Myocyte (in vitro differentiated cells): Measurements from ENCODE around the gene DLEU7. TPM values are rescaled to one million over a fixed set of nuclear protein-coding genes. Genes with fewer than 3 reads are reported as not detected.

Source experiments
- DNase-seq: peaks from one replicate; pipeline ENCODE4 v3.0.0-alpha.2; 2012; ENCODE audit warnings: low read depth
- total RNA-seq: library from RNA; depleted of rRNA; stranded (reverse); fragments of >200 nt; gene quantifications from 2 replicates; pipeline ENCODE4 v1.2.3, GENCODE V29; 2014

Gene DLEU7
- total RNA-seq, 1 donor from 2014 or later, result not detected

- DNase-seq, result no peak
Measured at GRCh38 chr13:50797091-50797490, 46.4 kb downstream of the DLEU7 start.

DNA sequence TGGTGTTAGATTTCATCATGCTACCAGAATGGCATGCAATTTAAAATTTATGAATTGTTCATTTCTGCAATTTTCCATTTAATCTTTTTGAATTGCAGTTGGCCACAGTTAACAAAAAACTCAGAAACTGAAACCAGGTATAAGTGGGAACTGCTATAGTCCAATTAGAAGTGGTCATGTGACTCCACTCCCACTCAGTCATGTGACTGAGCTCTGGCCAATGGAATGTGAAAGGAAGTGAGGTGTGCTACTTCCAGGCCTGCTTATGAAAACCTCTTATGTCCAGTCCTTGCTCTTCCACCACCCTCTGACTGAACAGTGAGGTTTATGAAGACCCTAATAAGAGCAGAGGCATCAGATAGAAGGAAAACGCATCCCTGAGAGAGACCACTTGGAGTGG lies 47.0 kb downstream of the DLEU7 start:
- DNase-seq, result no peak

- no peak for DNase-seq
Measured at GRCh38 chr13:50794226-50794625, 49.3 kb downstream of the DLEU7 start.

DNA sequence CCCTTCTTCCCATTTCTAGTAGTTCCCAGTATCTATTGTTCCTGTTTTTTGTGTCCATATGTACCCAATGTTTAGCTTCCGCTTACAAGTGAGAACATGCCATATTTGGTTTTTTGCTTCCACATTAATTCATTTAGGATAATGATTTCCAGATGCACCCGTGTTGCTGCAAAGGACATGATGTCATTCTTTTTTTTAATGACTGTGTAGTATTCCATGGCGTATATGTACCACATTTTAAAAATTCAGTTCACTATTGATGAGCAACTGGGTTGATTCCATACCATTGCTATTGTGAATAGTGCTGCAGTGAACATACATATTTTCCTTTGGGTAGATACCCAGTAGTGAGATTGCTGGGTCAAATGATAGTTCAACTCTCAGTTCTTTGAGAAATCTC lies 50.5 kb downstream of the DLEU7 start:
- no peak for DNase-seq

- no peak for DNase-seq
Measured at GRCh38 chr13:50788551-50789210, 54.8 kb downstream of the DLEU7 start.

- DNase-seq, result no peak
Measured at GRCh38 chr13:50787316-50788195, 55.9 kb downstream of the DLEU7 start.

DNA sequence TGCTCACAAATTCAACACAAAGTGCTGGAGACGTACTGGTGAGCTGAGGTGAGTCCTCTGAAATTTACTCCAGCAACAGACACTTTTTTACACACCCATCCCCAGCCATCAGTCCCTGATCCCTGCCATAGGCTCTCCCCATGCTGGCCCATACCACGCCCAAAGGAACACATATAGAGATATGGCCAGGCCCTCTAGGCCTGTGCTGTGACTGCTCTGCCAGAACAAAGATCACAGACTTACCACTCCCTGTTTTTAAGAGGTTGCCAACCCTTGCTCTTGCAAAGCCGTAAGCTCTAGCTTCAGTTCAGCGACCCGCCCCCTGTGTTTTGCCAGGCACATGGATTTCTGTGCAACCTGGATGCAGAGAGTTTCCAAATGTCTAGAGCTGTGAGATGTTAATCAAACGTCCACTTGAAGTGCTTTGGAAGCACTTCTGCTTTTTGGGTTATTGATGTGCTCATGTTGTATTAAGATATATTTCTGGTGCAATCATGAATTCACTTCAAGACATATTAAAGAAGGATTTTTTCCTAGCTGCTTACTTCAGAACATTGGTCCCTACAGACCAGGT lies 59.7 kb downstream of the DLEU7 start:
- DNase-seq, result no peak

GRCh38 chr13:50783066-50783465 lies 60.4 kb downstream of the DLEU7 start:
- DNase-seq, result no peak

- no peak for DNase-seq
Measured at GRCh38 chr13:50780201-50781015, 63.1 kb downstream of the DLEU7 start.

- no peak for DNase-seq
Measured at GRCh38 chr13:50779443-50780200, 63.9 kb downstream of the DLEU7 start.

Other genes with a start within 250 kb of the DLEU7 start
- gene RNASEH2B, start 66.1 kb upstream of the DLEU7 start, total RNA-seq, result 32.3 and 43.6 TPM in 2 replicates